Loucy (cell line): ENCODE results near the gene SCAF11.

Experiments
- CTCF ChIP-seq: fragments of 200-600 bp; sonication (generic); conservative IDR thresholded peaks from 2 replicates; pipeline ENCODE4 v1.5.1; 2014; ENCODE audit warnings: mild to moderate bottlenecking, antibody characterized with exemption, low read length
- EZH2phosphoT487 ChIP-seq: fragments of 200-600 bp; IDR thresholded peaks from 2 replicates; pipeline ENCODE4 v1.6.1; 2018; ENCODE audit warnings: antibody characterized with exemption, mild to moderate bottlenecking, moderate library complexity, borderline replicate concordance

DNA sequence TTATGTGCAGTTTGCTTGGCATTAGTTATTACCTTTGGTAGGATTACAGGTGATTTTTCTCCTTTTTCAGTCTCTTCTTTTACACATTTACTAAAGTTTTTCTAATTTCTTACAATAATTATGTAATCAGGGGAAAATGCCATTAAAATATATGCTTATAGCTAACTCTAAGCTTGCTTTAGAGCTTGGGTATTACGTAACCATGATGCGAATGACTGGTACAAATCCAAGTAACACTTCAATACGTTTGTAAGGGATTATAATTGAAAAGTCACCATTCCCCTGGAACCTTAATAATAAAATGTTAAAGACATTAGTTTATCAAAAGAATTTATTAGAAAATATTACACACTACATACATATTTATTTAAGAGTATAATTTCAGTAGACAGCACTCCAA lies 71.6 kb downstream of the SCAF11 start:
- TF ChIP-seq CTCF (no peak), EZH2phosphoT487 (no peak)
